ENCODE data around the gene ATP1B2.

ATP1B2 gene

DNA sequence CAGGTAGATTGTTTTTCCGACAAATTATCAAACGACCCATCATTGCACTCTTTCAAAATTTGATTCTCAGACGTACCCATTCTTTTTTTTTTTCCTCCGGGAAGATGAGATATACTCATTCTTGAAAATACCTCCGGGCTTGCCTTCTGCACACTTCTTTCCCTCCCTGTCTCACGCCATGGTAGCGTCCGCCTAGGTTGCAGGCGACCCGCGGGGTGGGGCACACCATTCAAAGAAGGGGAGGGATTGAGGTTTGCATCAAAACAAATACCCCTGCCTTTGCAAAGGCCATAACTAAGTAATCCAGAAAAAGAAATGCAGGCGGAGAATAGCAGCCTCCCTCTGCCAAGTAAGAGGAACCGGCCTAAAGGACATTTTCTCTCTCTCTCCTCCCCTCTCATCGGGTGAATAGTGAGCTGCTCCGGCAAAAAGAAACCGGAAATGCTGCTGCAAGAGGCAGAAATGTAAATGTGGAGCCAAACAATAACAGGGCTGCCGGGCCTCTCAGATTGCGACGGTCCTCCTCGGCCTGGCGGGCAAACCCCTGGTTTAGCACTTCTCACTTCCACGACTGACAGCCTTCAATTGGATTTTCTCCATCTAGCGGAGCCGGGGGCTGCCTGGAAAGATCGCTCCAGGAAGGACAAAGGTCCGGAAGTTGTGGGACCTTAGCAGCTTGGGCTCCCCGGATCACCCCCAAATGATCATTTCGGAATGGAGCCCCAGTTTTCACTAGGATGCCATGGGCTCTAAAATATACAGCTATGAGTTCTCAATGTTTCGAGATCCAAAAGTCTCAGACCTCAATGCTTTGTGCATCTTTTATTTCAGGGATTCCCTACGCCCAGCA, 35.7 kb downstream of the ATP1B2 start:
- DNase-seq, result peak; percentile 40 to 96

GRCh38 chr17:7687072-7687907, 36.6 kb downstream of the ATP1B2 start, which contains the start of gene TP53:
Gene TP53, minus strand, starts transcription at chr17:7687490. Its CDS starts 10,896 bp downstream, at chr17:7676594.
- DNase-seq, result peak; percentile 20 to 72

DNA sequence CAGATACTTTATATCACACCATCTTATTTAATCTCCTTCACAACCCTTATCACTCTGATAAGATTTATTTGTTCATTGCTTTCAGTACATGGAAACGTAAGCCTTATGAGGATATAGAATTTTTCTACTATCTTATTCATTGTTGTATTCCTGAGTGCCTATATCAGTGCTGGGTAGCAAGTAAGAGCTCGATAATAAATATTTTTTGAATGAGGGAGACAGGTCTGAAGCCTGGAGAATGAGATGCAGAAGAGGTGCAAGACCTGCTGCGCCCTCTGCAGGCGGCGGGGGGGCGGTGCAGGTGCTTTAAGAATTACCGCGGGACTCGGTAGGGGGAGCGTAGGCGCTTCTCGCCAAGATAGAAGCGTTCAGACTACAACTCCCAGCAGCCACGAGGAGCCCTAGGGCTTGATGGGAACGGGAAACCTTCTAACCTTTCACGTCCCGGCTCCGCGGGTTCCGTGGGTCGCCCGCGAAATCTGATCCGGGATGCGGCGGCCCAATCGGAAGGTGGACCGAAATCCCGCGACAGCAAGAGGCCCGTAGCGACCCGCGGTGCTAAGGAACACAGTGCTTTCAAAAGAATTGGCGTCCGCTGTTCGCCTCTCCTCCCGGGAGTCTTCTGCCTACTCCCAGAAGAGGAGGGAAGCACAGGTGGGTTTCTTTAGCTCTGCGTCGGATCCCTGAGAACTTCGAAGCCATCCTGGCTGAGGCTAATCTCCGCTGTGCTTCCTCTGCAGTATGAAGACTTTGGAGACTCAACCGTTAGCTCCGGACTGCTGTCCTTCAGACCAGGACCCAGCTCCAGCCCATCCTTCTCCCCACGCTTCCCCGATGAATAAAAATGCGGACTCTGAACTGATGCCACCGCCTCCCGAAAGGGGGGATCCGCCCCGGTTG, 37.4 kb downstream of the ATP1B2 start, which contains the start of gene WRAP53:
WRAP53 (plus strand) TSS at position 570 of the 900 bp plus-strand sequence; CDS start at position 742, 172 bp downstream.
- DNase-seq, result peak; percentile 69 to 84

DNA sequence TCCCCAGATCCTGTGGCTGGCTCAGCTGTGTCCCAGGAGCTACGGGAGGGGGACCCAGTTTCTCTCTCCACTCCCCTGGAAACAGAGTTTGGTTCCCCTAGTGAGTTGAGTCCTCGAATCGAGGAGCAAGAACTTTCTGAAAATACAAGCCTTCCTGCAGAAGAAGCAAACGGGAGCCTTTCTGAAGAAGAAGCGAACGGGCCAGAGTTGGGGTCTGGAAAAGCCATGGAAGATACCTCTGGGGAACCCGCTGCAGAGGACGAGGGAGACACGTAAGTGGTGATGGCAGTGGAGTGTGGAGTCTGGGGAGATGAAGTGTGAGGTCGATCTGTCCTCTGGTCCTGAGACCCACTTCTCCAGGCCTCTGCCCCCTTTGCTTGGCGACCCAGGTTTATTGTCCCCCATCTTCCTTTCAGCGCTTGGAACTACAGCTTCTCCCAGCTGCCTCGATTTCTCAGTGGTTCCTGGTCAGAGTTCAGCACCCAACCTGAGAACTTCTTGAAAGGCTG, 38.1 kb downstream of the ATP1B2 start:
- no peak for DNase-seq

DNA sequence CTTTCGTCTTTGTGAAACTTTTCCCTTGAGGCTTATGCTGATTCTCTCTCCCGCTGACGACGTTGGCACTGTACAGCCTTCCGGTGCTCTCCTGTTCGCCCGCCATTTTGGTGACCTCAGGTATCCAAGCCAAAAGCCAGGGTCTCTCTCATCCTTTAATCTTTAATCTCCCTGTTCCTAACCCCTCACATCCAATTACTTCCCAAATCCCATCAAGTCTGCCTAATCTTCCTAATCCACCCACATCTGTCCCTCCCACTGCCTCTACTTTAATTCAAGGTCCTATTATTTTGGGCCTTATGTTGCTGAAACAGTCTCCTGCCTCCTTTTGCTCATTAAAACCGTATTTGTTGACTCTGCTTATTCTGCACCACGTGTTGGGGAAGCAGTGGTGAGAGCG, 44.9 kb downstream of the ATP1B2 start:
- no peak for DNase-seq

- no peak for DNase-seq
These were observed 47.3 kb downstream of the ATP1B2 start for GRCh38 chr17:7697828-7698588.

GRCh38 chr17:7700510-7700909, 49.8 kb downstream of the ATP1B2 start:
- DNase-seq, result no peak

DNA sequence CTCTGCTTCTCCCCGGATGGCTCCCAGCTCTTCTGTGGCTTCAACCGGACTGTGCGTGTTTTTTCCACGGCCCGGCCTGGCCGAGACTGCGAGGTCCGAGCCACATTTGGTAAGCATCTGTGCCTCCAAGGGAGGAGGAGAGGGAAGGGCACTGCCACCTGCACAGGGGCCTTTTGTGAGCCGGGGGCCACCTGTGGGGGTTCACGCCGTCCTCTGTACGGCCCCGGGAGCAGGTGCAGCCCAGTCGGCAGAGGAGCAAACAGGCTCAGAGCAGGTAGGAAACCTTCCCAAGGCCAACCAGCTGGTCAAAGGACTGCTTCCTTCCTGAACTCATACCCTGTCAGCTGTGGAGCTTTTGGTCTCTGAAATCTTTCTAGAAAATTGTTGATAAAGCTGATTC, 51.0 kb downstream of the ATP1B2 start:
- DNase-seq, result no peak

DNA sequence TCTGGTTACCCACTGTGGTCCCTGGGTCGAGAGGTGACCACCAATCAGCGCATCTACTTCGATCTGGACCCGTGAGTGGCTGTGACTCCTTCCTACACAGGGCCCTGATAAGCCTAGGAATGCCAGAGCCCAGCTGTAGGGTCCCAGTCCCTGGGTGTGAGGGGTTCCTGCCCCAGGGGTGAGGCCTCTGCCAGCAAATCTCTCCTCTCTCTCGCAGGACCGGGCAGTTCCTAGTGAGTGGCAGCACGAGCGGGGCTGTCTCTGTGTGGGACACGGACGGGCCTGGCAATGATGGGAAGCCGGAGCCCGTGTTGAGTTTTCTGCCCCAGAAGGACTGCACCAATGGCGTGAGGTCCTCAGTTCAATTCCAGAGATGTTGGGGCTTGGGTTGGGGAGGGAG, 52.0 kb downstream of the ATP1B2 start:
- DNase-seq, result no peak

DNA sequence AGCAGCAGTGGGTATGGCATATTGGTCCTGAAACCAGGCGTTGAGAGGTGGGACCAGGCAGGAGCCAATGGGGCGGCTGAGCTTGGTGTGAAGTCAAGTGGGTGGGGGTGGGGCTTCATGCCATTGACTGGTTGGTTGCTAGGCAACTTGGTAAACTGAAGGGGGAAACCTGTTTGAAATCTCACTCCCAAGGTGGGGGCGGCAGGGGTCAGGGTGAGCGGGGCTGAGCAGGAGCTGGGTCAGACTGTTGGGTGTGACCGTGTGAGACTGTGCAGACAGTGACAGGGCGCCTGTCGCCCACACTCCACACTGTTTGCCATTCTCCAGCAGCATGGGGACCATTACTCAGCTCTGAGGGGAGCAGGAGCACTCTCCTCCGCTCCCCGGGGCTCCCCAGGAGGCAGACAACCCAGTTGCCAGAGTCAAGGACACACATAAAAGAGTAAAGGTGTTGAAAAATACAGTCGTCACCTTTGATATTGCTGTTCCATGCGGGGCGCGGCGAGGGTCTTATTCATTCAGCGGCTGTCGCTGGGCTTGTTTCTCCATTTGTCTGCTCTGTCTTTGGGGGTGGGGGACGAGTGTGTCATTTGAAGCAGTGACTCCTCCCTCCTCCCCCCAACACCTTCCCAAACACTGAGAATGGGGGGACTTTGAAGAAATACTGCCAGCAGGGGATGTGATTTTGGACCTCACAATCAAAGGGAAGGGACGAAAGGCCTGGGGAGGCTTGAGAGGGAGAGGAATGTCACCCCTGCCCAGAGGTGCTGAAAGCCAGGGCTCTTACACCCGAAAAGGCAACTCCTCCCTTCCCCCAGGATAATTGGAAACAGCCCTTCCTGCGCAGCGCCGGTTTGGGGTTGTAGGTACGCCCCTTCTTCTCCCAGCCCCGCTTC, 53.1 kb downstream of the ATP1B2 start:
- DNase-seq, result peak in 1 of 2 experiments; percentile 6

DNA sequence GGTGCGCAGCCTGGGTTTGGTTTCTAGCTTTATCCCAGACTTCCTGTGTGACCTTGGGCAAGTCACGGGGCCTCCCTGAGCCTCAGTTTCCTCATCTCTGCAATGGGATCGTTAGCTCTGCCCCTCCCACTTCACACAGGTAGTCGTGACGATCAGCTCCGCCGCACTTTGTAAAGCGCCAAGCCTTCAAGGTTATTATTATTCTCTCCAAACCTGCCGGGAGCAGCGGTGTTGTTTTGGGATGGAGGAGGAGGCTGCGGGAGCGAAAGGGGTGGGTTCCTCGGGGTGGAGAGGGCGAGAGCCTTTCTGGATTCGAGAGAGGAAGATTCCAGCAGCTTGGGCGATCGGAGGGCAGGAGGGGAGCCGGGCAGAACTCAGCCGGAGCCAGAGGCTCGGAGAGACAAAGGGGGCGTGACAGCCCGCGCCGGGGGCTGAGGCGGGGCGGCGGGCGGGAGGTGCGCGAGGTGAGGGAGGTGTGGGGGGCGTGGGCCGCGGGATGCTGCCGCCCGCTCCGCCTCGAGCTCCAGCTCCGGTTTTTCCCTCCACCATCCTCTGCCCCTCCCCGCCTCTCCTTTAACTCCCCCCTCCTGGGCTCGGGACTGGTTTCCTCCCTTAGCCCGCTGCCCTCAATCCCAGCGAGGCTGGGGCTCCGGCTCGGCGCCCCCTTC, 54.0 kb downstream of the ATP1B2 start, which contains the start of gene EFNB3:
EFNB3 (plus strand) TSS at position 602 of the 668 bp plus-strand sequence. CDS start 397 bp downstream, outside the sequence.
- DNase-seq, result peak; percentile 6 to 15

DNA sequence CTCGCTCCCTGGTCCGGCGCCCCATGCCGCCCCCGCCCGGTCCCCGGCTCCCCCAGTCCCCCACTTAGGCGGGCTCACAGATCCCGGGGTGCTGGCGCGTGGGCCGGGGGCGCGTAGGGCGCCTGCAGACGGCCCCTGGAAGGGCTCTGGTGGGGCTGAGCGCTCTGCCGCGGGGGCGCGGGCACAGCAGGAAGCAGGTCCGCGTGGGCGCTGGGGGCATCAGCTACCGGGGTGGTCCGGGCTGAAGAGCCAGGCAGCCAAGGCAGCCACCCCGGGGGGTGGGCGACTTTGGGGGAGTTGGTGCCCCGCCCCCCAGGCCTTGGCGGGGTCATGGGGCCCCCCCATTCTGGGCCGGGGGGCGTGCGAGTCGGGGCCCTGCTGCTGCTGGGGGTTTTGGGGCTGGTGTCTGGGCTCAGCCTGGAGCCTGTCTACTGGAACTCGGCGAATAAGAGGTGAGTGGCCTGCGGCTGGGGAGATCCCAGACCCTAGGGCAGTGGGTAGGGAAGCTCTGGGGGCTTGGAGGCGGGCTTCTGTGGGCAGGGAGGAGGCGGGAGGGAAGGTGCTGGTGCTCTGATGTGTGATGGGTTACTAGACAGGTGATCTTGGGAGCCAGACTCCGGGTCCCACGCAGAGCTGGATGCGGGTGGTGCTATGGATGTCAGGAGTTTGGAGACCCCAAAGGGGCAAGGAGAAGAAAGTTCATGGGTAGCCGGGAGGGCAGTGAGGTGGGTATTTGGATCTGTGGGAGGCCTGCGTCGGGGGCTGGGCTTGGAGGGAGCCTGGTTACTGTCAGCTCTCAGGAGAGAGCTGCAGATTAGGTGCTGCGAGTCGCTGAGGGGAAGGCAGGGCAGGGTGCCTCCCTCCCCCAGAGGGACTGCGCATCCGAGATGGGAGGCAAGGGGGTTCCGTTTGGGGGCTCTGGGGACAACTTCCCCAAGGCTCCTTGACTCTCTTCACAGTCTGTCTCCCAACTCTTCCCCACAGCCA, 54.8 kb downstream of the ATP1B2 start:
- DNase-seq, result no peak

- no peak for DNase-seq
These were observed 56.1 kb downstream of the ATP1B2 start for GRCh38 chr17:7706631-7707354.

Measured in NCI-H187 (cell line).